WTC11 (cell line): ENCODE results near the gene ALOXE3. TPM values are rescaled to one million over a fixed set of nuclear protein-coding genes. Genes with fewer than 3 reads are reported as not detected.

Experiments
- AR ChIP-seq: fragments of 250-450 bp; sonication (Bioruptor Pico); IDR thresholded peaks from 2 replicates; pipeline ENCODE4 v1.9.0; 2021; ENCODE audit warnings: mild to moderate bottlenecking
- FOXK1 ChIP-seq: sonication (generic); formaldehyde crosslinking; IDR thresholded peaks from 2 replicates; pipeline ENCODE4 v1.8.0; 2022; ENCODE audit warnings: mild to moderate bottlenecking, moderate library complexity, missing genetic modification reagents
- KAT7 ChIP-seq: sonication (generic); formaldehyde crosslinking; IDR thresholded peaks from 2 replicates; pipeline ENCODE4 v1.8.1; 2023; ENCODE audit warnings: missing genetic modification reagents, mild to moderate bottlenecking, borderline replicate concordance
- NFYB ChIP-seq: sonication (generic); formaldehyde crosslinking; conservative IDR thresholded peaks from 2 replicates; pipeline ENCODE4 v1.8.0; 2022; ENCODE audit warnings: low read depth, missing genetic modification reagents
- NR2C2 ChIP-seq: sonication (generic); formaldehyde crosslinking; IDR thresholded peaks from 2 replicates; pipeline ENCODE4 v1.8.0; 2022; ENCODE audit warnings: mild to moderate bottlenecking, missing genetic modification reagents
- PRDM15 ChIP-seq: sonication (generic); formaldehyde crosslinking; IDR thresholded peaks from 2 replicates; pipeline ENCODE4 v1.8.0; 2022; ENCODE audit warnings: missing genetic modification reagents
- STAT6 ChIP-seq: sonication (generic); formaldehyde crosslinking; conservative IDR thresholded peaks from 2 replicates; pipeline ENCODE4 v1.8.1; 2023; ENCODE audit warnings: mild to moderate bottlenecking, low read depth, missing genetic modification reagents, moderate library complexity
- TEAD1 ChIP-seq: sonication (generic); formaldehyde crosslinking; IDR thresholded peaks from 2 replicates; pipeline ENCODE4 v1.8.0; 2022; ENCODE audit warnings: mild to moderate bottlenecking, missing genetic modification reagents
- TEAD4 ChIP-seq: sonication (generic); formaldehyde crosslinking; IDR thresholded peaks from 2 replicates; pipeline ENCODE4 v1.8.0; 2022; ENCODE audit warnings: mild to moderate bottlenecking, missing genetic modification reagents
- USF2 ChIP-seq: sonication (generic); formaldehyde crosslinking; IDR thresholded peaks from 2 replicates; pipeline ENCODE4 v1.8.1; 2023; ENCODE audit warnings: mild to moderate bottlenecking, missing genetic modification reagents, moderate library complexity
- ZBTB21 ChIP-seq: sonication (generic); formaldehyde crosslinking; IDR thresholded peaks from 2 replicates; pipeline ENCODE4 v1.8.1; 2023; ENCODE audit warnings: mild to moderate bottlenecking, missing genetic modification reagents, borderline replicate concordance
- ZNF121 ChIP-seq: sonication (generic); formaldehyde crosslinking; IDR thresholded peaks from 2 replicates; pipeline ENCODE4 v1.8.0; 2023; ENCODE audit warnings: missing genetic modification reagents
- ZNF416 ChIP-seq: fragments of 250-450 bp; sonication (Bioruptor Pico); IDR thresholded peaks from 2 replicates; pipeline ENCODE4 v1.9.0; 2021; ENCODE audit warnings: mild to moderate bottlenecking, inconsistent platforms
- total RNA-seq: library from RNA; stranded (reverse); gene quantifications from 3 replicates; pipeline ENCODE4 v1.2.3, GENCODE V29; 2021
- TF ChIP-seq, protein P1 (sequence below): sonication (generic); formaldehyde crosslinking; IDR thresholded peaks from 2 replicates; pipeline ENCODE4 v1.8.1; 2023; ENCODE audit warnings: mild to moderate bottlenecking, missing genetic modification reagents, borderline replicate concordance
- TF ChIP-seq, protein P2 (sequence below): sonication (generic); formaldehyde crosslinking; IDR thresholded peaks from 2 replicates; pipeline ENCODE4 v1.8.1; 2022; ENCODE audit warnings: low read depth, mild to moderate bottlenecking, moderate library complexity, missing genetic modification reagents, borderline replicate concordance
- TF ChIP-seq, protein P3 (sequence below): fragments of 250-450 bp; sonication (Bioruptor Pico); IDR thresholded peaks from 2 replicates; pipeline ENCODE4 v1.9.0; 2021; ENCODE audit warnings: moderate library complexity, mild to moderate bottlenecking, inconsistent platforms, borderline replicate concordance
- TF ChIP-seq, protein P4 (sequence below): fragments of 250-450 bp; sonication (Bioruptor Pico); IDR thresholded peaks from 2 replicates; pipeline ENCODE4 v1.8.0; 2021; ENCODE audit warnings: mild to moderate bottlenecking

Gene ALOXE3
- total RNA-seq, 1 experiment from 2014 or later, result 0.81 TPM

GRCh38 chr17:8075081-8075480 lies 43.2 kb downstream of the ALOXE3 start (continued):
- TF ChIP-seq, protein P1, sequence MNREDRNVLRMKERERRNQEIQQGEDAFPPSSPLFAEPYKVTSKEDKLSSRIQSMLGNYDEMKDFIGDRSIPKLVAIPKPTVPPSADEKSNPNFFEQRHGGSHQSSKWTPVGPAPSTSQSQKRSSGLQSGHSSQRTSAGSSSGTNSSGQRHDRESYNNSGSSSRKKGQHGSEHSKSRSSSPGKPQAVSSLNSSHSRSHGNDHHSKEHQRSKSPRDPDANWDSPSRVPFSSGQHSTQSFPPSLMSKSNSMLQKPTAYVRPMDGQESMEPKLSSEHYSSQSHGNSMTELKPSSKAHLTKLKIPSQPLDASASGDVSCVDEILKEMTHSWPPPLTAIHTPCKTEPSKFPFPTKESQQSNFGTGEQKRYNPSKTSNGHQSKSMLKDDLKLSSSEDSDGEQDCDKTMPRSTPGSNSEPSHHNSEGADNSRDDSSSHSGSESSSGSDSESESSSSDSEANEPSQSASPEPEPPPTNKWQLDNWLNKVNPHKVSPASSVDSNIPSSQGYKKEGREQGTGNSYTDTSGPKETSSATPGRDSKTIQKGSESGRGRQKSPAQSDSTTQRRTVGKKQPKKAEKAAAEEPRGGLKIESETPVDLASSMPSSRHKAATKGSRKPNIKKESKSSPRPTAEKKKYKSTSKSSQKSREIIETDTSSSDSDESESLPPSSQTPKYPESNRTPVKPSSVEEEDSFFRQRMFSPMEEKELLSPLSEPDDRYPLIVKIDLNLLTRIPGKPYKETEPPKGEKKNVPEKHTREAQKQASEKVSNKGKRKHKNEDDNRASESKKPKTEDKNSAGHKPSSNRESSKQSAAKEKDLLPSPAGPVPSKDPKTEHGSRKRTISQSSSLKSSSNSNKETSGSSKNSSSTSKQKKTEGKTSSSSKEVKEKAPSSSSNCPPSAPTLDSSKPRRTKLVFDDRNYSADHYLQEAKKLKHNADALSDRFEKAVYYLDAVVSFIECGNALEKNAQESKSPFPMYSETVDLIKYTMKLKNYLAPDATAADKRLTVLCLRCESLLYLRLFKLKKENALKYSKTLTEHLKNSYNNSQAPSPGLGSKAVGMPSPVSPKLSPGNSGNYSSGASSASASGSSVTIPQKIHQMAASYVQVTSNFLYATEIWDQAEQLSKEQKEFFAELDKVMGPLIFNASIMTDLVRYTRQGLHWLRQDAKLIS (CRISPR knock-in tag), result no peak
- TF ChIP-seq TEAD4 (CRISPR knock-in tag) (no peak), FOXK1 (CRISPR knock-in tag) (no peak), NR2C2 (CRISPR knock-in tag) (no peak), USF2 (CRISPR knock-in tag) (no peak), ZNF121 (CRISPR knock-in tag) (no peak), AR (CRISPR knock-in tag) (no peak), NFYB (CRISPR knock-in tag) (no peak), PRDM15 (CRISPR knock-in tag) (no peak), ZNF416 (no peak), TEAD1 (no peak), STAT6 (no peak), KAT7 (no peak), ZBTB21 (CRISPR knock-in tag) (no peak)
- TF ChIP-seq, protein P2, sequence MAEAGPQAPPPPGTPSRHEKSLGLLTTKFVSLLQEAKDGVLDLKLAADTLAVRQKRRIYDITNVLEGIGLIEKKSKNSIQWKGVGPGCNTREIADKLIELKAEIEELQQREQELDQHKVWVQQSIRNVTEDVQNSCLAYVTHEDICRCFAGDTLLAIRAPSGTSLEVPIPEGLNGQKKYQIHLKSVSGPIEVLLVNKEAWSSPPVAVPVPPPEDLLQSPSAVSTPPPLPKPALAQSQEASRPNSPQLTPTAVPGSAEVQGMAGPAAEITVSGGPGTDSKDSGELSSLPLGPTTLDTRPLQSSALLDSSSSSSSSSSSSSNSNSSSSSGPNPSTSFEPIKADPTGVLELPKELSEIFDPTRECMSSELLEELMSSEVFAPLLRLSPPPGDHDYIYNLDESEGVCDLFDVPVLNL, result no peak
- TF ChIP-seq, protein P3, sequence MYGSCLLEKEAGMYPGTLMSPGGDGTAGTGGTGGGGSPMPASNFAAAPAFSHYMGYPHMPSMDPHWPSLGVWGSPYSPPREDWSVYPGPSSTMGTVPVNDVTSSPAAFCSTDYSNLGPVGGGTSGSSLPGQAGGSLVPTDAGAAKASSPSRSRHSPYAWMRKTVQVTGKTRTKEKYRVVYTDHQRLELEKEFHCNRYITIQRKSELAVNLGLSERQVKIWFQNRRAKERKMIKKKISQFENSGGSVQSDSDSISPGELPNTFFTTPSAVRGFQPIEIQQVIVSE (CRISPR knock-in tag), result no peak
- TF ChIP-seq, protein P4, sequence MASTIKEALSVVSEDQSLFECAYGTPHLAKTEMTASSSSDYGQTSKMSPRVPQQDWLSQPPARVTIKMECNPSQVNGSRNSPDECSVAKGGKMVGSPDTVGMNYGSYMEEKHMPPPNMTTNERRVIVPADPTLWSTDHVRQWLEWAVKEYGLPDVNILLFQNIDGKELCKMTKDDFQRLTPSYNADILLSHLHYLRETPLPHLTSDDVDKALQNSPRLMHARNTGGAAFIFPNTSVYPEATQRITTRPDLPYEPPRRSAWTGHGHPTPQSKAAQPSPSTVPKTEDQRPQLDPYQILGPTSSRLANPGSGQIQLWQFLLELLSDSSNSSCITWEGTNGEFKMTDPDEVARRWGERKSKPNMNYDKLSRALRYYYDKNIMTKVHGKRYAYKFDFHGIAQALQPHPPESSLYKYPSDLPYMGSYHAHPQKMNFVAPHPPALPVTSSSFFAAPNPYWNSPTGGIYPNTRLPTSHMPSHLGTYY (CRISPR knock-in tag), result no peak
